GM18508 (cell line): ENCODE data around the gene PDE4B.
"Not testable (repeated sequence)": the region's sequence is repeated elsewhere in the genome, so short reads cannot be mapped to it uniquely, and the experiment has no call there.

Experiments
- ATAC-seq: cut with Tn5 transposase; IDR thresholded peaks from one replicate; pipeline ENCODE4 v1.9.1; 2021; ENCODE audit warnings: moderate number of reproducible peaks; ENCODE audit not compliant: insufficient read depth, unreplicated experiment

The PDE4B gene

DNA sequence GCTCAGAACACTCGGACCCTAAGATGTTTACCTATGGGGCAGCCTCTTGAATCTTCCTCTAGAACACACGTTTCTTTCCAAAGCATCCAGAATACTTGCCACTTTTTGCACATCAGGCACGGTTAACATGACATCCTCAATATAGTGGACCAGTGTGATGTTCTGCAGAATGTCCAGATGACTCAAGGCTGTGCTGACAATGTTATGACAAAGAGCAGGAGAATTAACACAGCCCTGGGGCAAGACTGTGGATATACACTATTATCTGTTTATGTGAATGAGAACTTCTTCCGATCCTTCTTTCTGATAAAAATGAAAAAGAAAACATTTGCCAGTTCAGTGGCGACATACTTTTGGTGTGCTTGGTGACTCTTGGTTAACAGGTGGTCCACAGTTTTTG, 154.3 kb downstream of the PDE4B start:
- ATAC-seq = no peak

DNA sequence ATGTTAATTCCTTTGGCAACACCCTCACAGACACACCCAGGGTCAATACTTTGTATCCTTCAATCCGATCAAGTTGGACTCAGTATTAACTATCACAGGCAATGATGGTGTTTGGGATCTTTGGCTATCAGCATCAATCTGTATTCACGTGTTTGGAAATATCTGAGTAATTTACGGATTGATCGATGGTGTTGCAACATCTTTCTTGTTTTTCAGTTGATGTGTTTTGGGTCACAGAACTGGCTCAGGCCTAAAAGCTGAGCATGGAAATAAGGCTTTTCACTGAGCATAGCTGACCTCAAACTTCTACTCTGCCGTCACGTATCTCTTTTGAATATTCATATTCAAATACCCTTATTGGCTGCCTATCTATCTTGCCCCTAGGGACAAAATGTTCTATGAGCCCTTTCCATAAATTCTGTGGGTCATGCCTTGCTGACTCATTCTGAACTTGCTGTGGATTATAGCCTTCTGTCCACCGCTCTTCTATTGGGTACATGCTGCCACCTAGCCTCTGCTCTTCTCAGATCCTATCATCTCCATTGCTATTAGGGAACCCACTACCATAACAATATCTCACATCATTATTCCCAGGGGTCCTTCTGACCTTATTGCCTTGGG, 156.0 kb downstream of the PDE4B start:
- no peak for ATAC-seq

GRCh38 chr1:65949230-65949626, 156.5 kb downstream of the PDE4B start:
- no peak for ATAC-seq

- no peak for ATAC-seq
These were observed 157.2 kb downstream of the PDE4B start for GRCh38 chr1:65949933-65950332.

DNA sequence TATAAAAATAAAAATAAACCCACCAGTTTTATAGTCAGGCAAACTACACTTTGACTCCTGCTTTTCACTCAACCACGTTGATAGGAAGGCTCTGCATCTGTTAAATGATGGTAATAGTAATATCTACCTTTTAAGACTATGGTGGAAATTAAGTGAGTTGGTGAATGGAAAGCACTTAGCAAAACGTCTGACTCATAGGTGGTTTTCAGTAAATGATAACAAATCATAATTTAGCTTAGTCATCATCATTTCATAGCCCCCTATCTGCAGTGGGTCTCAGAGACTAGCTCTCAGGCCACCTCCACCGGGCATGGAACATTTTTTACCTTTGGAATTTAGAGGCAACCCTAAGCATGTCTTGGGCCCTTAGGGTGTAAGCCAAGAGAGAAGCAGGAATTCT, 160.0 kb downstream of the PDE4B start:
- ATAC-seq = no peak

GRCh38 chr1:65953170-65953569, 160.5 kb downstream of the PDE4B start:
- ATAC-seq = no peak

- ATAC-seq = no peak
These were observed 162.4 kb downstream of the PDE4B start for GRCh38 chr1:65955071-65955470.

DNA sequence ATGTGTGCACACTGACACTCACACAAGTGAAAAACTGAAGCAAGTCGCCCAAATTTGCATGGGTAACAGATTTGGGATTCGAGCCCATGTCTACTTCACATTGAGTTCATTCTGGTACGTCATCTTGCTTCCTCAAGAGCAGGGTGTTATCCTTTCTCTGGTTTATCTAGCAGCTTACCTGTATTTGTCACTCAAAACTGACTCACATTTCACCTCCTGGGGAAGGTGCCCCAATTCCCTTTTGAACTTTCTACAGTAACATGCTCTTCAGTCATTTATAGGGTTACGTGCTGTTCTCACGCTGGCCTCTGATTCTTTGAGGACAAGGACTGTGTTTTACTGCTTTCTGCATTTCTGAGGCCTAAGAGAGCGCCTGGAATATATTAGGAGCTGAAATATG, 162.8 kb downstream of the PDE4B start:
- ATAC-seq = no peak

DNA sequence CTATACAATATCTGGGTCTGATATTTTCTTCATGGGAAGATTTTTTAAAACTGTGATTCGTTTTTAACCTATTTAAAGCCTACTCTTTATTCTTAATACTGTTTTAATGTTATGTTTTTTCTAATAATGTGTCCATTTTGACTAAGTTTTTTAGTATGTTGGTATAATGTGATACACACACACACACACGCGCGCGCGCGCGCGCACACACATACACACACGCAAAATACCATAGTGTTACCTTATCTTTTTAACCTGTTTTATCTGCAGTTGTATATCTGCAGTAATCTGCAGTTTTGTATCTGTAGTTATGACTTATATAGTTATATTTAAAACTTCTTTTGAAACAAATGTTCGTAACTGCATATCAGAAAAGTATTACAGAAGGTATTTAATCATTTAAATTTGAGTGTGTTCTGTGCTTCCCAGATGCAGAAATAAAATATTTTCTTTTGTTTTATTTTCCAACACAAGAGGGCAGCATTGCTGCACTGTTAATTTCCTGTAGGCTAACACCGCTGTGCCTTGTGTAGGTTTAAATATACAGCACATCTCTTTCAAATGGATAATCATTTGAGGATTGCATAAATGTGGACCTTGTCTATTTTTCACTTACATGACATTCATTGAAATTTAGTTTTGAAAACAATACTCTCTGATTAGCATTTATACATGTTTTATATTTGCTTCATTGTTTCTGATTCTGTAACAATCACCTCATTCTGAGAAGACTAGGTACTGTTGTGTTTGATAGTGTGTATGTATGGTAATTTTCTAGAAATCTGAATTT, 166.1 kb downstream of the PDE4B start:
- ATAC-seq = no peak

GRCh38 chr1:65959896-65960567, 167.3 kb downstream of the PDE4B start:
- ATAC-seq = no peak

- no peak for ATAC-seq
These were observed 170.6 kb downstream of the PDE4B start for GRCh38 chr1:65963156-65963888.

DNA sequence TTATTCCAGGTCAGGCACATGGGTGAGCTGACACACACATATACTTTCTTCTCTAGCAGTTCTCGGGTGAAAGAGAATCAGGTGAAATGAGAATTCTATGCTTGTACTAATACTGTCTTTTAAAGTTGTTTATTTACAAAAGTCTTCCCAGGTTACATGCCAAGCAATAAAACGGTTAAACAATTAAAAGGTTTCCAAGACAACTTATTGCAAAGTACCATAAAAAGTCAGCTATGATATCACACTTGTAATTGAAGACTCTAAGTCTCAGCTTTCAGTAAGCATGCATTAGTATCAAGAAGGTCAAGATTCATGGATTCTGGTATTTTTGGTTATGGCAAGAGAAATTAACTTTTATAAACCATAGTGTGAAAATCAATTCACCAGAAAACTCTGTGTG, 171.4 kb downstream of the PDE4B start:
- no peak for ATAC-seq

DNA sequence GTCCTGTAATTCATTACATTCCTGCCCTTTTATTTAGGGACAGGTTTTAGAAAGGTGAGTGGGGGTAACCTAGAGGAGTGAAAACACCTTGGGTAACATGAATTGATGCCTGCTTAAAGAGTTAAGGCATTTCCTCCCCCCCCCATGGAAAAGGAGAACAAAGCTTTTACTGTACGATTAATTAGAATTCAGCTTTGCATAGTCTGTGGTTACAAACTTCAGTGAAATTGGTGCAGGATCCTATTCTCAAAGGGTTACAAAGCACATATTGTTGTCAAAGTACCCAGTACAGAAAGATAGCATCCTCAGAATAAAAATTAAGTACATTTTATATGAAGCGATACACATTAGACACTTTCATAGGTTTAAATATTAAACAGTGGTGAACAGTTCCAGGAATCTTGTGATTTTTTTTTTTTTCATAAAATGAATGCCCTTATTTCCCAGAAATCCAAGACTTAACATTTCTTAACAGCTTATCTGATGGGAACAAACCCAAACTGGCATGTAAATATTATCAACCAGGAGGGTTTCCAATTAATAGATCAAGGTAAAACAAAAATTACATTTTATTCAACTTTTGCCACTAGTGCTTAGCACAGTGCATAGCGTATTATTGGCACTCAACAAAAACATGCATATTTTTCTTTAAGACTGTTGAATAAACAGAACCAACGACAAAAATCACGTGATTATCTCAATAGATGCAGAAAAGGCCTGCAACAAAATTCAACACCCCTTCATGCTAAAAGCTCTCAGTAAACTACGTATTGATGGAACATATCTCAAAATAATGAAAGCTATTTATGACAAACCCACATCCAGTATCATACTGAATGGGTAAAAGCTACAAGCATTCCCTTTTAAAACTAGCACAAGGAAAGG, 172.7 kb downstream of the PDE4B start:
- ATAC-seq = no peak

GRCh38 chr1:65967492-65967891, 174.8 kb downstream of the PDE4B start:
- not testable (repeated sequence) for ATAC-seq

GRCh38 chr1:65971547-65971946, 178.9 kb downstream of the PDE4B start:
- ATAC-seq = no peak

DNA sequence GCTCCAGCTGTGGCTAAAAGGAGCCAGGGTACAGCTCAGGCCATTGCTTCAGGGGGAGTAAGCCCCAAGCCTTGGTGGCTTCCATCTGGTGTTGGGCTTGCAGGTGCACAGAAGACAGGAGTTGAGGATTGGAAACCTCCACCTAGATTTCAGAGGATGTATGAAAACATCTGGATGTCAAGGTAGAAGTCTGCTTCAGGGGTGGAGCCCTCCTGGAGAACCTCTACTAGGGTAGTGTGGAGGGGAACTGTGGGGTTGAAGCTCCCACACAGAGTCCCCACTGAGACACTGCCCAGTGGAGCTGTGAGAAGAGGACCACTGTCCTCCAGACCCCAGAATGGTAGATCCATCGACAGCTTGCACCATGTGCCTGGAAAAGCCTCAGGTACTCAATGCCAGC, 183.0 kb downstream of the PDE4B start:
- ATAC-seq = no peak

DNA sequence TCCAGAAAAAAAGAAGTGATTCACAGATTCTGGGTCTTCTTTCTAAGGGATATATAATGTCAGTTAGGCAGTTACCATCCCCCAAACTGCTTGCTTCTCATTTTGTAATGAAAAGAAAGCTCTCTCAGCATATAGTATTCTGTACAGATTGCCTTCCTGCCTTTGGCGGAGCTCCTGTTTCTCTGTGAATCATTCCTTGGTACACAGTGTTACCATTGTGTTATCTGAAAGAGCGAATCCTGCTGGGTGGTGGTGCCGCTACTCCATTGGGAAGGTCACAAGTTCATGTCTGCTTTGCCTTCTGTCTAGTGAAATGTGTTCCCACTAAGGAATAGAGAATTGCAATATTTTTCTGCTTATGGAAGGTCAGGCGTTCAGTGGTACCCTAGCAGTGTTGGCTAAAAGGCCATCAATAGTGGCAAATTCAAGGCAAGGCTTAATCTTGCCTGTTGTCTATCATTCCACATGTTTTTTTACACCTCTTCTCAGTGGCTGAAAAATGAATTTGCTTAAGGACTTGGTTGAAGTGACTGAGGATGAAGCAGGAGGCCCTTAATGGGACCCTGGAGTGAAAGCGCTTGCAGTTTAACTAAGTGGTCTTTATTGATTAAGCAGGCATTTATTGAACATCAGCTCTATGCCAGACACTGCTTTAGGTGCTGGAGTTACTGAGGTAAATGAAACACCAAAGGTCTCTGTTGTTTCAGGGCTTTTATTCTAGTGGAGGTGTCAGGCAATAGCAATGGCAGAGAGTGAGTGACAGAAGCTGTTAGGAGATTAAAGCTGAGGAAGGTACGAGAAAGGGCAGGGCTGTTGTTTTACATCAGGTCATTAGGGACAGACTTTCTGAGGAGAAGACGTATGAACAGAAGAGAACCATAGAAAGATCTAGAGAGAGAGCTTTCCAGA, 186.7 kb downstream of the PDE4B start:
- ATAC-seq = no peak

DNA sequence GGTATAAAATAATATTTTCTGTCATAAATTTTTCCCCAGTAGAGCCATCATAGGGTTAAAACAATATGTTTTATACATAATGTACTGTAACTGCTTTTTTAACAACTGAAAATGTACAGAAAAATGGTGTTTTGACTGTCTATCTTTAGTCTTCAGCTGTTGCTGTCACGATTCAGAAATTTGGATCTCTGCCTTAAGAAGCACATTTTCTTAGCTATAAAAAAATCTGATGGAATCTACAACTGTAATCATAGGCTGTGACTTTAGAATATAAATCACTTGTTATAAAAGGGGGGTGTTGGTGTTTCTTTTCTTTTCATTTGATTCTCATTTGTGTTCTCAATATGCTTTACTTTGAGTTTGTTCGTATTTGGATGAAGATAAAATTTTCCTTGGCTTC, 187.5 kb downstream of the PDE4B start:
- ATAC-seq = no peak

- no peak for ATAC-seq
These were observed 190.8 kb downstream of the PDE4B start for GRCh38 chr1:65983500-65983899.
